K562 (cell line): Measurements from ENCODE around the gene EFCAB5. TPM values are rescaled to one million over a fixed set of nuclear protein-coding genes. Genes with fewer than 3 reads are reported as not detected.

Experiments used
- ARID3B ChIP-seq: fragments of 250-450 bp; sonication (Bioruptor Pico); IDR thresholded peaks from 2 replicates; pipeline ENCODE4 v1.4.0; 2020; ENCODE audit warnings: borderline replicate concordance
- C11orf30 ChIP-seq: fragments of 450-650 bp; IDR thresholded peaks from 2 replicates; pipeline ENCODE4 v1.6.1; 2016; ENCODE audit warnings: low read depth, mild to moderate bottlenecking
- CBX8 ChIP-seq: fragments of 200-600 bp; sonication (generic); IDR thresholded peaks from 2 replicates; pipeline ENCODE4 v1.6.1; 2012; ENCODE audit warnings: borderline replicate concordance, mixed run types, low read depth, mild to moderate bottlenecking, moderate library complexity, mixed read lengths, low read length, control low read depth, inconsistent platforms; ENCODE audit not compliant: poor library complexity, severe bottlenecking; ENCODE audit errors: extremely low read depth
- CEBPG ChIP-seq, 3 experiments: fragments of 200-800 bp in 1 of 3; sonication (Bioruptor generic) in 1 of 3; sonication (generic) in 1 of 3; formaldehyde crosslinking in 1 of 3; IDR thresholded peaks in 2 of 3; conservative IDR thresholded peaks in 1 of 3; 2 replicates each; pipeline versions ENCODE4 v1.6.1 to v1.8.0; 2016 to 2022; ENCODE audit warnings: missing compliant biosample characterization in 2 of 3, missing genetic modification characterization in 2 of 3, mild to moderate bottlenecking in 1 of 3, missing genetic modification reagents in 1 of 3
- EWSR1 ChIP-seq: fragments of 450-650 bp; IDR thresholded peaks from 2 replicates; pipeline ENCODE4 v1.6.1; 2018; ENCODE audit warnings: borderline replicate concordance, mild to moderate bottlenecking, low read depth, moderate library complexity; ENCODE audit not compliant: partially characterized antibody
- GABPB1 ChIP-seq: sonication (generic); formaldehyde crosslinking; IDR thresholded peaks from 2 replicates; pipeline ENCODE4 v1.8.0; 2022; ENCODE audit warnings: mild to moderate bottlenecking, missing genetic modification reagents
- HDGF ChIP-seq: fragments of 450-650 bp; IDR thresholded peaks from 2 replicates; pipeline ENCODE4 v1.6.1; 2016
- HMG20A ChIP-seq: fragments of 450-650 bp; formaldehyde crosslinking; conservative IDR thresholded peaks from 2 replicates; pipeline ENCODE4 v1.4.0; 2020; ENCODE audit warnings: mild to moderate bottlenecking, mixed read lengths
- MBD2 ChIP-seq: sonication (generic); IDR thresholded peaks from 2 replicates; pipeline ENCODE4 v1.6.1; 2016; ENCODE audit warnings: low read depth, borderline replicate concordance
- MCM7 ChIP-seq, 2 experiments: fragments of 450-650 bp; IDR thresholded peaks; 2 replicates each; pipeline ENCODE4 v1.6.1; 2016 to 2018
- RBM25 ChIP-seq: fragments of 200-400 bp; formaldehyde crosslinking; IDR thresholded peaks from 2 replicates; pipeline ENCODE4 v1.6.1; 2018; ENCODE audit warnings: low read length, low read depth, moderate library complexity; ENCODE audit not compliant: severe bottlenecking
- TFAM ChIP-seq: fragments of 250-450 bp; sonication (Bioruptor Pico); conservative IDR thresholded peaks from 2 replicates; pipeline ENCODE4 v1.5.0; 2021; ENCODE audit warnings: mild to moderate bottlenecking, moderate library complexity
- TFE3 ChIP-seq: fragments of 450-650 bp; formaldehyde crosslinking; IDR thresholded peaks from 2 replicates; pipeline ENCODE4 v1.4.0; 2020; ENCODE audit warnings: mild to moderate bottlenecking, mixed read lengths
- ZBTB11 ChIP-seq, 3 experiments: fragments of 200-800 bp in 1 of 3; fragments of 250-450 bp in 1 of 3; fragments of 450-650 bp in 1 of 3; sonication (Bioruptor Pico) in 1 of 3; sonication (Bioruptor generic) in 1 of 3; formaldehyde crosslinking in 1 of 3; IDR thresholded peaks; 2 replicates each; pipeline versions ENCODE4 v1.6.1 to v1.8.0; 2016 to 2022; ENCODE audit warnings: mild to moderate bottlenecking in 2 of 3, missing genetic modification characterization in 2 of 3, missing compliant biosample characterization in 1 of 3, moderate library complexity in 1 of 3
- ZFPM2 ChIP-seq: fragments of 250-450 bp; sonication (Bioruptor Pico); IDR thresholded peaks from 2 replicates; pipeline ENCODE4 v1.5.1; 2022; ENCODE audit warnings: mild to moderate bottlenecking
- ZHX1 ChIP-seq: fragments of 150-350 bp; conservative IDR thresholded peaks from 2 replicates; pipeline ENCODE4 v1.6.1; 2014; ENCODE audit warnings: low read length
- ZNF212 ChIP-seq: fragments of 450-650 bp; formaldehyde crosslinking; IDR thresholded peaks from 2 replicates; pipeline ENCODE4 v1.4.0; 2020; ENCODE audit warnings: mild to moderate bottlenecking
- ZNF274 ChIP-seq: IDR thresholded peaks from 2 replicates; pipeline ENCODE4 v1.6.1; 2011; ENCODE audit warnings: low read depth, mild to moderate bottlenecking, low read length, moderate library complexity, borderline replicate concordance
- ZSCAN32 ChIP-seq: fragments of 450-650 bp; formaldehyde crosslinking; IDR thresholded peaks from 2 replicates; pipeline ENCODE4 v1.4.0; 2020; ENCODE audit warnings: mild to moderate bottlenecking, moderate library complexity
- polyA plus RNA-seq, 8 experiments: library from polyadenylated mRNA; depleted of rRNA in 4 of 8; stranded (reverse) in 5 of 8; unstranded in 3 of 8; fragments of >200 nt; fragmentation: Nextera tagmentation in 2 of 8; fragmentation: Illumina TruSeq in 1 of 8; extraction: Ambion mirVana in 2 of 8; extraction: Trizol in 1 of 8; gene quantifications; 2 replicates each; pipeline versions ENCODE4 v1.2.1 to v1.2.3, GENCODE V29; 2011 to 2014; ENCODE audit warnings: inconsistent platforms in 1 of 8, missing spikeins in 1 of 8
- total RNA-seq, 7 experiments: library from RNA; depleted of rRNA in 6 of 7; stranded (reverse); fragments of >200 nt in 6 of 7; fragmentation: Illumina TruSeq in 2 of 7; extraction: Trizol in 2 of 7; gene quantifications; 2 replicates each; pipeline versions ENCODE4 v1.2.1 to v1.2.3, GENCODE V29; 2011 to 2021; ENCODE audit warnings: low replicate concordance in 1 of 7

Gene EFCAB5
- total and polyA plus RNA-seq, 9 of the 15 experiments (the other 6 are each of a cell fraction or from before 2014, with no cell fraction given) = 0.06 to 0.11 TPM; not detected in 7

GRCh38 chr17:30092886-30093285 is 151.5 kb downstream of the EFCAB5 start (continued):
- no peak for TF ChIP-seq ZHX1
- no peak for TF ChIP-seq MCM7 (IDR thresholded peaks at IDR 0.05)
- no peak for TF ChIP-seq TFAM (CRISPR knock-in tag)
- TF ChIP-seq RBM25 = no peak
- no peak for TF ChIP-seq ARID3B (CRISPR knock-in tag)
- TF ChIP-seq ZBTB11 (CRISPR knock-in tag; IDR thresholded peaks at IDR 0.05) = no peak
- no peak for TF ChIP-seq GABPB1 (CRISPR knock-in tag)
- TF ChIP-seq TFE3 (CRISPR knock-in tag) = no peak
- no peak for TF ChIP-seq HDGF
- no peak for TF ChIP-seq MBD2
- 0 out of 2 replicates have a peak, but pooled peaks have one; percentile 37 for TF ChIP-seq ZSCAN32 (CRISPR knock-in tag)
- no peak for TF ChIP-seq ZFPM2 (CRISPR knock-in tag)
- TF ChIP-seq CBX8 = no peak
- TF ChIP-seq EWSR1 = no peak
- no peak for TF ChIP-seq ZNF212 (CRISPR knock-in tag)
- no peak for TF ChIP-seq ZNF274
- no peak for TF ChIP-seq CEBPG (CRISPR knock-in tag; IDR thresholded peaks at IDR 0.05)
- peak; percentile 77 to 83 for TF ChIP-seq CEBPG (tag; conservative IDR thresholded peaks at IDR 0.05 in 1 of 2, IDR thresholded peaks at IDR 0.05 in 1 of 2)
- TF ChIP-seq C11orf30 = no peak
- no peak for TF ChIP-seq HMG20A (CRISPR knock-in tag)
